ENCODE measurements around the gene ZNF462.
"Not testable (repeated sequence)": the region's sequence is repeated elsewhere in the genome, so short reads cannot be mapped to it uniquely, and the experiment has no call there.

Gene ZNF462

DNA sequence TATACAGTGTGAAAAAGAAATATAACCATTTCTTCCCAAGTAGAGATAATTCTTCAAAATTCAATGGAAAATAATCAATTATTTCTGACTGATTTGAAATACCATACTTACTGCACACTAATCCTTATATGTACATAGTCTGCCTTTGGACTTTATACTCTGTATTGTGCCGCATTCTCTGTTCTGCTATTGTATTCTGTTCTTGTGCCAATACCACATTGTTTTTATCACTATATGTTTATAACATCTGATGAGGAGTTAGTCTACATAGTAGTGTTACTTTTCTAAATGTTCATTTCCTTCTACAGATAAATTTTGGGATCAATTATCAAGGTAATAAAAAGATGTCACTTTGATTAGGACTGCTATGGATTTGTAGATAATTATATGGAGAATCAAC, 16.7 kb upstream of the ZNF462 start:
- DNase-seq (ENCODE audit: low read depth, low spot score), result no peak
- in situ Hi-C loops (cut with HindIII; ENCODE audit: low sequenced_read_pairs), result no loop called here
- H3K4me3 ChIP-seq (ENCODE audit: low read depth, low read length), result no peak overlapping the region
- TF ChIP-seq, protein P1, sequence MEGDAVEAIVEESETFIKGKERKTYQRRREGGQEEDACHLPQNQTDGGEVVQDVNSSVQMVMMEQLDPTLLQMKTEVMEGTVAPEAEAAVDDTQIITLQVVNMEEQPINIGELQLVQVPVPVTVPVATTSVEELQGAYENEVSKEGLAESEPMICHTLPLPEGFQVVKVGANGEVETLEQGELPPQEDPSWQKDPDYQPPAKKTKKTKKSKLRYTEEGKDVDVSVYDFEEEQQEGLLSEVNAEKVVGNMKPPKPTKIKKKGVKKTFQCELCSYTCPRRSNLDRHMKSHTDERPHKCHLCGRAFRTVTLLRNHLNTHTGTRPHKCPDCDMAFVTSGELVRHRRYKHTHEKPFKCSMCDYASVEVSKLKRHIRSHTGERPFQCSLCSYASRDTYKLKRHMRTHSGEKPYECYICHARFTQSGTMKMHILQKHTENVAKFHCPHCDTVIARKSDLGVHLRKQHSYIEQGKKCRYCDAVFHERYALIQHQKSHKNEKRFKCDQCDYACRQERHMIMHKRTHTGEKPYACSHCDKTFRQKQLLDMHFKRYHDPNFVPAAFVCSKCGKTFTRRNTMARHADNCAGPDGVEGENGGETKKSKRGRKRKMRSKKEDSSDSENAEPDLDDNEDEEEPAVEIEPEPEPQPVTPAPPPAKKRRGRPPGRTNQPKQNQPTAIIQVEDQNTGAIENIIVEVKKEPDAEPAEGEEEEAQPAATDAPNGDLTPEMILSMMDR (IDR thresholded peaks at IDR 0.05; ENCODE audit: low read depth, low read length), result no peak

DNA sequence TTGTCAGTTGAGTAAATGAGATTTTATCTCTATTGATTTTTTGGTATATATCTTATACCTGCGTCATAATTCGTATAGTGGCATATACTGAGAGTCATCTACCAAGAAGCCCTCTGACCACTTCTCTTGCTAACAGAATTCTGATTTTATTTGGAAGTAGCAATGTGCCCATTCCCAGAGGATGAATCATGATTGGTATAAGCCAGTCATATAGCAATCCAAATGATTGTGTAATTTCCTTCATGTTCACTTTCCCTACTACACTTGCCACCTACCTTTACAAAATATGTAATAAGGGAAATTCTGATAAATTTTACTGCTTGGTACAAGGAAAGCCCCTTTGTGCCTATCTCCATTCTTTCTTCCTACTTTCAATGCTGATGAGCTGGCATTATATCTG, 16.1 kb upstream of the ZNF462 start:
- no peak overlapping the region for H3K4me3 ChIP-seq (ENCODE audit: low read depth, low read length)
- in situ Hi-C loops (cut with HindIII; ENCODE audit: low sequenced_read_pairs), result no loop called here
- TF ChIP-seq, protein P1 (IDR thresholded peaks at IDR 0.05; ENCODE audit: low read depth, low read length), result no peak
- peak; percentile 46 for DNase-seq (ENCODE audit: low read depth, low spot score)

- H3K4me3 ChIP-seq (ENCODE audit: low read depth, low read length); DNase-seq (ENCODE audit: low read depth, low spot score); in situ Hi-C loops (cut with HindIII; ENCODE audit: low sequenced_read_pairs): not testable (repeated sequence)
Observed at GRCh38 chr9:106851640-106852039, 11.3 kb upstream of the ZNF462 start.

GRCh38 chr9:106857811-106858470, 5.0 kb upstream of the ZNF462 start:
- TF ChIP-seq, protein P1 (IDR thresholded peaks at IDR 0.05; ENCODE audit: low read depth, low read length), result no peak
- in situ Hi-C loops (cut with HindIII; ENCODE audit: low sequenced_read_pairs), result no loop called here
- no peak overlapping the region for H3K4me3 ChIP-seq (ENCODE audit: low read depth, low read length)
- DNase-seq (ENCODE audit: low read depth, low spot score), result no peak

DNA sequence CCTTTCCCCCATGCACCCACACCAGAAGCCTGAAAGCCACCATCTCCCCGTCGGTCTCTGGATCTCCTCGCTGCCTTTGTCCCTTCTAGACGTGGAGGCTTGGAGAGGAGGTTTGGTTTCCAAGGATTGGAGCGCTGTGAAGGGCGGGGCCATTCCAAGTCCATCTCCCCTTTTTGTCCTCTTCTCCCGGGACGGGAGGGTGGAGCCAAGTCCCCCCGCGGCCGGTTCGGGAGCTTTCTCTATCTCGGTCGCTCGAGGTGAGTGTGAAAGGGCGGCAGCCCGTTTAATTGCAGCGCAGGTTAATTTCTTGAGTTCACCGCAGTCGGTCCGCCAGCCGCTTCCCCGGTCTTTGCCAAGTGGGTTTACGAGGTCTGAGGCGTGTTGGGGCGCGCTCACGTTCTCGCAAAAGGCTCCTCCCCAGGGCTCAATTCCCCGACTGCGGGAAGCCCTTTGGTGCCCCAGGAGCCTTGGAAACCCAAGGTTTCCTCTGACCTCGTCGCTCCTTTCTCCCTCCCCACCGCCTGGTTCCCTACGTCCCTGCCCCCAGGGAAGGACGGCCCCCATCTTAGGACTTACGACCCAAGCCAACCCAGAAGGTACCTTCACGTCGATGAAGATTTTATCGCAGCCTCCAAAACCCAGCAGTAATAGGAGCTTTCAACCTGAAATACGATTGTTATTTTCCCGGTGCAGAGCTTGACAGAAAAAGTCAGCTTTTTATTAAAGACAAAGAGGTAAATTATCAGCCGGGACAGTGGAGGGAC, 2.8 kb upstream of the ZNF462 start:
- in situ Hi-C loops (cut with HindIII; ENCODE audit: low sequenced_read_pairs), result no loop called here
- DNase-seq (ENCODE audit: low read depth, low spot score), result peak; percentile 44
- TF ChIP-seq, protein P1 (IDR thresholded peaks at IDR 0.05; ENCODE audit: low read depth, low read length), result no peak
- H3K4me3 ChIP-seq (ENCODE audit: low read depth, low read length), result peak overlapping the region; percentile 86

DNA sequence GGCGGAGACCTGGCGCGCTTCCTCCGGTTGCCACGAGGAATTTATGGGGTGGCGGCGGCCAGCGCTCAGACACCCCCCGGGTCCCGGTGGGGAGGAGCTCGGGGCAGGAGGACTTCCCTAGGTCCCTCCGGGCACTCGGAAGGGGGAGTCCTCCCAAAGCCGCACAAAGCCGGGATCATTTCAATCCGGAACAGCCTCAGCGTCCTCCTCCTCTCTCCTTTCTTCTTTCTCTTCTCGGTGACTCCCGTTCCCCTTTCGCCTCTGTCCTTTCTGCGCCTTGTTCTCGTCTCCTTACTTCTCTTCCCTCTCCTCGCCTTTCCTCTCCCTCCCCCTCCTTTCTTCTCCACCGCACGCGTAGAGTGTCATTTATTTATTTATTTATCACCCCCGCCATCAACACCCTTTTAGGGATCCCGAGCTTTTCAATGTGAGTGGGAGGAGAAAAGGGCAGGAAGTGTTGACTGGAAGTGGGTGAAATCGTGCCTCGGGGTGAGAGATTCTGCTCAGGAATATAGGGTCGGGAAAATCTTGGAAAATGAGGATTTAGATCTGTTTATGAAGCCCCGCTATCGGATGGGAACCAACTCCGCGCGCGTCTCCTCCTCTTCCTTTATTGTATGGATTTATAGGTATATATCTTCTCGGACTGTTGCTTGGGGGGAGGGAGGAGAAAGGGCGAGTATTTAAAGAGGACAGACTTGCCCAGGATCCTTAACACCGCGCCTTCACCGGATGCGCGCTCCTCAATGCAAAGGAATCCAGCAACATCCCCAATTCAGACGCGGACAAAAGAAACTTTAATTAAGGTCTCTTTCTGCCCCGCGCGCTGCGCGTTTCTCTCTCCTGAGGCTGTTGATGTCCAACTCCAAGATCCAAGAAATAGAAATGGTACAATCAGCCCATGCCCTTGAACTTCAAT, 2.0 kb upstream of the ZNF462 start:
- TF ChIP-seq, protein P1 (IDR thresholded peaks at IDR 0.05; ENCODE audit: low read depth, low read length), result no peak
- peak overlapping the region; percentile 86 for H3K4me3 ChIP-seq (ENCODE audit: low read depth, low read length)
- in situ Hi-C loops (cut with HindIII; ENCODE audit: low sequenced_read_pairs), result no loop called here
- DNase-seq (ENCODE audit: low read depth, low spot score), result peak; percentile 41

All from astrocyte of the spinal cord (primary cell).